H1 (cell line): ENCODE results near the gene NFX1.

ENCODE experiments used
- CHD1 ChIP-seq: IDR thresholded peaks from 2 replicates; pipeline ENCODE4 v1.6.1; 2012; ENCODE audit warnings: low read depth, low read length, improper control_type of control experiment
- CTCF ChIP-seq, 3 experiments: IDR thresholded peaks; 1 replicate in 2 of 3; 2 replicates in 1 of 3; pipeline versions ENCODE4 v1.5.1 to v1.6.1; 2011; ENCODE audit warnings: low read length in 3 of 3, mild to moderate bottlenecking in 3 of 3, inconsistent platforms in 2 of 3, low read depth in 1 of 3, moderate library complexity in 1 of 3; ENCODE audit not compliant: insufficient read depth in 1 of 3; ENCODE audit errors: control extremely low read depth in 1 of 3
- EP300 ChIP-seq, 2 experiments: IDR thresholded peaks; 1 replicate in 1 of 2; 2 replicates in 1 of 2; pipeline ENCODE4 v1.6.1; 2011 to 2012; ENCODE audit warnings: low read depth in 2 of 2, low read length in 2 of 2, mild to moderate bottlenecking in 2 of 2, borderline replicate concordance in 1 of 2, inconsistent platforms in 1 of 2, moderate library complexity in 1 of 2
- EZH2 ChIP-seq: fragments of 200-600 bp; sonication (generic); IDR thresholded peaks from 2 replicates; pipeline ENCODE4 v1.7.1; 2012; ENCODE audit warnings: low read depth, mild to moderate bottlenecking, moderate library complexity, low read length, inconsistent platforms; ENCODE audit not compliant: severe bottlenecking
- POLR2A ChIP-seq, 2 experiments: IDR thresholded peaks; 1 replicate in 1 of 2; 2 replicates in 1 of 2; pipeline ENCODE4 v1.6.1; 2011; ENCODE audit warnings: low read depth in 2 of 2, low read length in 2 of 2, mild to moderate bottlenecking in 2 of 2; ENCODE audit errors: control extremely low read depth in 1 of 2
- POLR2AphosphoS5 ChIP-seq: IDR thresholded peaks from 2 replicates; pipeline ENCODE4 v1.6.1; 2011; ENCODE audit warnings: low read depth, low read length
- POU5F1 ChIP-seq: IDR thresholded peaks from 2 replicates; pipeline ENCODE4 v1.6.1; 2011; ENCODE audit warnings: low read depth, mild to moderate bottlenecking, low read length, moderate library complexity
- SIRT6 ChIP-seq: IDR thresholded peaks from one replicate; pipeline ENCODE4 v1.7.1; 2012; ENCODE audit warnings: low read length, inconsistent platforms
- ZNF274 ChIP-seq: IDR thresholded peaks from 2 replicates; pipeline ENCODE4 v1.7.0; 2012; ENCODE audit warnings: low read length, borderline replicate concordance; ENCODE audit errors: extremely low read depth

GRCh38 chr9:33250458-33250995 lies 39.8 kb upstream of the NFX1 start:
- no peak for TF ChIP-seq ZNF274
- TF ChIP-seq POLR2A (IDR thresholded peaks at IDR 0.05; ENCODE audit: control extremely low read depth in 1 of 2, low read depth in 2 of 2, low read length in 2 of 2): no peak
- TF ChIP-seq POLR2AphosphoS5: no peak
- no peak for TF ChIP-seq CTCF (IDR thresholded peaks at IDR 0.05; ENCODE audit: control extremely low read depth in 1 of 3, insufficient read depth in 1 of 3, low read depth in 1 of 3, low read length in 3 of 3)
- TF ChIP-seq EZH2: no peak
- TF ChIP-seq EP300 (IDR thresholded peaks at IDR 0.05; ENCODE audit: borderline replicate concordance in 1 of 2, low read depth in 2 of 2, low read length in 2 of 2): no peak
- no peak for TF ChIP-seq POU5F1
- no peak for TF ChIP-seq SIRT6
- no peak for TF ChIP-seq CHD1
